HG02763 (cell line): ENCODE measurements around the gene SLC22A4.

Experiments
- ATAC-seq: cut with Tn5 transposase; IDR thresholded peaks from one replicate; pipeline ENCODE4 v1.9.1; 2021; ENCODE audit warnings: mild to moderate bottlenecking, moderate library complexity; ENCODE audit not compliant: unreplicated experiment

The SLC22A4 gene

DNA sequence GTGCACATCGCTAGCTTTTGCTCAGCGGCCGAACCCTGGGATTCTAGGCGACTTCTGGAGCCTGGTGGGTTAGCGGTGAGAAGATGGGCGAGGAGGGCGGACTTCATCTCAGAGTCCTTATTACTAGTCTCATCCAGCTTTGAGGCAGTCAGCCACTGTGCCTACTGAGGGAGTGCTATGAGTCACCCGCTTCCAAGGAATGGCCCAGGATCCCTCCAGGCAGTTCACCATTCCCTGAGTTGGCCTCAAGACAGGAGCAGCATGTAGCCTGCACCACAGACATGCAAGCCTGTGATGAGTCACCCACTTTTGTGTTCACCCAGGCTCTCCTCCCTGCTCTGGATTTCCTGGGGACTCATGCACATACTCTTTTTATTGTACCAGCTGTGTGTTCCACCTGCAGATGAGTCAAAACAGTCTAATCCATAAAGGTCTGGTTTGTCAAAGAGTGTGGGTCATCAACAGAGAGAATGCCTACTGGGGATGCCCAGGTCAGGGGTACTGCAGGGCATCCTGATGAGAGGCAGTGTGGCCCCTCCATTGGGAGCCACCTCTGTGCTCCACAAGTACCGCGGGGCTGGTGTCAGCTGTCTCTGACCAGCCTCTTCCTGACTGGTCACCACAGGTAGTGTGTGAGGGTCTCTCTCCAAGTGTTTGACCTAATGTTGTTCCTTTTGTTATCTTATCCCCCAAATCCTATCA, 95.5 kb downstream of the SLC22A4 start:
- no peak for ATAC-seq

DNA sequence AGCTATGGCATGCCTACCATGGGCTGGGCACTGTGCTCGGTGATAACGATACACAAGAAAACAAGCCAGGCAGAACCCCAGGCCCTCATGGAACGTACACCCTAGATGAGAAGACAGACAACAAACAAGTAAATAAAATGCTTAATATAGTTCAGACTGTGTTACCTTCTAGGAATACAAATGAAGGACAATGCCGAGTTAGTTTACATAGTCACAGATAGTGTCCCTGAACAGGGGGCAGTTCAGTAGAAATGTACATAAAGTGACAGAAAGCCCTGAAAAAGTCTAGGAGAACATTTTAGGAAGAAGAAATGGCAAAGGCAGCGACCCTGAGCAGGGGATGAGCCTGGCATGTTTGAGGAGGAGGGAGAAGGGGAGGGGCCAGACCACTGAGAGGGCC, 97.1 kb downstream of the SLC22A4 start:
- no peak for ATAC-seq

DNA sequence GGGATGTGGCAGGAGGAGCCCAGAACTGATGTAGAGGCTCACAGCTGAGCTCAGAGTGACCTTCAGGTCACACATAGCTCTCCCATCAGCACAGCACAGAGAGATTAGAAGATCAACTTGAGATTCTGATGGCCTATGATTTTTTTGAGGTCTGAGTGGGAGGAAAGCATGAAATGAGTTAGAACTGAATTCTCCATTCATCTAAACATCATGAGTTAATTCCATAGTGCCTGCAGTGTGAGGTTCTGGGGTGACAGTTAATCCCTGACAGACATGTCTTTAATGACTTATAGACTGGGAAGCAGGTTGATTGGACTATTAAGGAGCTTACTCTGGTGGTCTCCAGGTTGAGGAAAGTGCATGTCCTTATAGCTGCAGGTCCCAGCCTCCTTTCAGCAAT, 97.7 kb downstream of the SLC22A4 start:
- ATAC-seq, result no peak

DNA sequence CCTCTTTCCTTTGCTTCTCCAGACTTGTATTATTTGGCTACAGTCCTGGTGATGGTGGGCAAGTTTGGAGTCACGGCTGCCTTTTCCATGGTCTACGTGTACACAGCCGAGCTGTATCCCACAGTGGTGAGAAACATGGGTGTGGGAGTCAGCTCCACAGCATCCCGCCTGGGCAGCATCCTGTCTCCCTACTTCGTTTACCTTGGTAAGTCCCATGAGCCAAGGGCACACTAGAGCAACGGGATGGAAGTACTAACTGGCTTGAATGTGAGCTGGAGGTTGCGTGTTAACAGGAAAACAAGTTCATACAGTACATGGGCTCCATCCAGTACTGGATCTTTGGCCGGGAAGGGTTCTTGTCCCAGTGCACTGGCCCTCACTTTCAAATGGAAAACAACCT, 98.2 kb downstream of the SLC22A4 start:
- ATAC-seq, result no peak

DNA sequence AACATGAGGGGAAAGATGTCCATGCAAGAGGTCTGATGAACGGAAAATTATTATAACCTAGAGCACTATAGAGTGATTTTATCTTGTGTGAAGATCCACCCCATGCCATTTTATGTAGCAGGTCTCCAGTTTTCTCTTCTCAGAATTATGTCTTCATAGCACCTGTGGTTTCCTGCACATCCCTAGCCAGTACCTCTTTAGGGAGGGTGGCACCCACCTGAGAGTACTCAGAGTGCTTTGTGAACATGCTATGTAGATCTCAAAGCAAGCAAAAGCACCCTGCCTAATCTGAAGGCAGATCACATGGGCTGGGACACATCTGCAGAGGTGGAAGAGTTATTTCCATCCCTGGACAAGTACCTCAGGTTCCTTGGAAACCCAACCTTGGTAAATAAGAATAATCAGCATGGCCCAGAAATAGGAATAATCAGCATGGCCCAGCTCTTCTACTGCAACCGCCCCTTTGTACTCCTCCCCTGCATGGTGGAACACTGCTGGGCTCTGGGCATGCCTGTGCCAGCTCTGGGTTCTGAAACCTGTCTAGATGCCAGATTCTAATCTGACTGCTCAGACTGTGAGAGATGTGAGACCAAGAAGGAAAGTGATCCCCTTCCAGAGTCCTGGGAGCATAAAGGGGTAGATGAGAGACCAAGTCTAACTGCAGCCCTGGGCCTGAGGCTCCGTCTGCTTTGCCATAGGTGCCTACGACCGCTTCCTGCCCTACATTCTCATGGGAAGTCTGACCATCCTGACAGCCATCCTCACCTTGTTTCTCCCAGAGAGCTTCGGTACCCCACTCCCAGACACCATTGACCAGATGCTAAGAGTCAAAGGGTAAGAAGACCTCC, 99.0 kb downstream of the SLC22A4 start:
- no peak for ATAC-seq
